ENCODE results near the gene PROSER3. TPM values are rescaled to one million over a fixed set of nuclear protein-coding genes. Genes with fewer than 3 reads are reported as not detected.

PROSER3 gene
- total and polyA plus RNA-seq, 9 of the 15 experiments (the other 6 are each of a cell fraction or from before 2014, with no cell fraction given): 1.0 to 39.5 (median 5.1) TPM

- ChIA-PET POLR2A (interaction anchor here (0.6 to 1.2 kb wide), 4 partner anchors 10 to 52 kb away, joined by 3 read pairs; partner anchors contain the start of gene PROSER3), CTCF (ENCODE audit: low intra/inter-chr PET ratio) (no interaction called here)
- Histone ChIP-seq H3K4me3 (no peak overlapping the region), H3K9me3 (replicated peaks; ENCODE audit: control insufficient read depth, insufficient read depth, low read depth, low read length) (no peaks in the 10 kb centered on the region), H3K4me1 (replicated peaks in 1 of 2; ENCODE audit: control insufficient read depth in 2 of 2, insufficient read depth in 2 of 2, low read length in 2 of 2) (peaks cover 0 to 19% of the 10 kb centered on the region in 2 experiments; a peak in 2 of 5 replicates), H3K9me1 (ENCODE audit: control insufficient read depth, insufficient read depth, low read length) (no peaks in the 10 kb centered on the region), H3K79me2 (ENCODE audit: control insufficient read depth, insufficient read depth, low read length) (no peaks in the 10 kb centered on the region), H3K4me2 (ENCODE audit: insufficient read depth, low read length) (no peak overlapping the region), H4K20me1 (replicated peaks; ENCODE audit: control insufficient read depth, insufficient read depth, low read length) (no peaks in the 10 kb centered on the region), H3K27me3 (ENCODE audit: control insufficient read depth in 2 of 2, insufficient read depth in 2 of 2, low read length in 2 of 2) (no peaks in the 10 kb centered on the region), H3K36me3 (ENCODE audit: control insufficient read depth, insufficient read depth, low read length) (peaks cover 35% of the 10 kb centered on the region; the same call in 1 of the 3 replicates), H3K27ac (ENCODE audit: extremely low read depth, low read depth, low read length) (no peak overlapping the region), H2AFZ (ENCODE audit: low read depth, low read length) (no peak overlapping the region), H3K9ac (ENCODE audit: insufficient read depth in 1 of 2, low read depth in 2 of 2, low read length in 2 of 2) (0 out of 4 replicates have a peak overlapping the region, but pooled peaks of 1 of the 2 experiments have one; percentile 26)
- intact Hi-C loops (cut with micrococcal nuclease): no loop called here
- WGBS (ENCODE audit: insufficient coverage, low coverage, missing lambda C conversion rate): 85% methylated on average over 14 of the region's 34 CpGs
- DNase-seq (ENCODE audit: extremely low read depth in 1 of 4, low spot score in 3 of 4): peak in 1 of 4 experiments; percentile 8
- no TSS peak for BruUV-seq (replicated peaks)
- in situ Hi-C loops (cut with MboI): no loop called here
- TF ChIP-seq BRD4 (IDR thresholded peaks at IDR 0.05) (no peak), FOXK1 (CRISPR knock-in tag; IDR thresholded peaks at IDR 0.05; ENCODE audit: borderline replicate concordance) (no peak), NFIX (CRISPR knock-in tag; IDR thresholded peaks at IDR 0.05; ENCODE audit: low read depth) (no peak), RBFOX2 (IDR thresholded peaks at IDR 0.05; ENCODE audit: low read depth, low read length) (0 out of 2 replicates have a peak, but pooled peaks have one; percentile 37), RBM39 (optimal IDR thresholded peaks at IDR 0.05; ENCODE audit: low read depth, low read length) (no peak), POLR2G (IDR thresholded peaks at IDR 0.05; ENCODE audit: low read depth, low read length) (peak; percentile 59)
- FAIRE-seq: no peak
- ATAC-seq: peak; percentile 40
These were observed 9.5 kb downstream of the PROSER3 start for GRCh38 chr19:35767288-35768081.

Measured in K562 (cell line).